NCI-H2196 (cell line): ENCODE data around the gene ZKSCAN7.
A peak's percentile ranks its signal among the peaks of the same experiment; 100 is the strongest.
"Not testable (repeated sequence)": the region's sequence is repeated elsewhere in the genome, so short reads cannot be mapped to it uniquely, and the experiment has no call there.

Source experiments
- DNase-seq: peaks from one replicate; lab custom pipeline; 2025; ENCODE audit not compliant: unreplicated experiment; lab: John Stamatoyannopoulos, UW

The ZKSCAN7 gene

GRCh38 chr3:44554626-44555592 is at the start of gene ZKSCAN7:
Gene ZKSCAN7, plus strand, starts transcription at chr3:44555193. Its CDS starts 1,855 bp downstream, at chr3:44557048.
- peak; percentile 6 for DNase-seq

- DNase-seq: no peak
These were observed 48.4 kb upstream of the ZKSCAN7 start for GRCh38 chr3:44506556-44506955.

GRCh38 chr3:44506961-44507360 is 48.0 kb upstream of the ZKSCAN7 start:
- DNase-seq: no peak

GRCh38 chr3:44509393-44509921 is 45.5 kb upstream of the ZKSCAN7 start:
- DNase-seq: no peak

GRCh38 chr3:44510000-44510368 is 45.0 kb upstream of the ZKSCAN7 start:
- no peak for DNase-seq

GRCh38 chr3:44511238-44511566 is 43.8 kb upstream of the ZKSCAN7 start:
- no peak for DNase-seq

GRCh38 chr3:44513513-44513912 is 41.5 kb upstream of the ZKSCAN7 start:
- no peak for DNase-seq

GRCh38 chr3:44516230-44516629 is 38.8 kb upstream of the ZKSCAN7 start:
- DNase-seq: no peak

- no peak for DNase-seq
These were observed 36.2 kb upstream of the ZKSCAN7 start for GRCh38 chr3:44518782-44519156.

GRCh38 chr3:44521721-44522120 is 33.3 kb upstream of the ZKSCAN7 start:
- DNase-seq: no peak

- DNase-seq: no peak
These were observed 32.5 kb upstream of the ZKSCAN7 start for GRCh38 chr3:44522494-44522933.

GRCh38 chr3:44525060-44525459 is 29.9 kb upstream of the ZKSCAN7 start:
- DNase-seq: no peak

GRCh38 chr3:44529927-44530326 is 25.1 kb upstream of the ZKSCAN7 start:
- no peak for DNase-seq

- DNase-seq: no peak
These were observed 24.1 kb upstream of the ZKSCAN7 start for GRCh38 chr3:44530911-44531310.

- not testable (repeated sequence) for DNase-seq
These were observed 20.3 kb upstream of the ZKSCAN7 start for GRCh38 chr3:44534659-44535058.

- DNase-seq: no peak
These were observed 19.6 kb upstream of the ZKSCAN7 start for GRCh38 chr3:44535364-44535763.

GRCh38 chr3:44544811-44545210 is 10.2 kb upstream of the ZKSCAN7 start:
- not testable (repeated sequence) for DNase-seq

GRCh38 chr3:44555723-44556122 is 730 bp downstream of the ZKSCAN7 start:
- DNase-seq: no peak

- no peak for DNase-seq
These were observed 2.1 kb downstream of the ZKSCAN7 start for GRCh38 chr3:44557074-44557473.

- DNase-seq: no peak
These were observed 6.1 kb downstream of the ZKSCAN7 start for GRCh38 chr3:44561076-44561475.

- no peak for DNase-seq
These were observed 7.2 kb downstream of the ZKSCAN7 start for GRCh38 chr3:44562147-44562546.

GRCh38 chr3:44568561-44568960 is 13.6 kb downstream of the ZKSCAN7 start:
- no peak for DNase-seq

GRCh38 chr3:44571024-44571423 is 16.0 kb downstream of the ZKSCAN7 start:
- no peak for DNase-seq
